Colon (tissue), 2 donors: ENCODE measurements around the gene COP1.
A peak's percentile ranks its signal among the peaks of the same experiment; 100 is the strongest.
"Not testable (repeated sequence)": the region's sequence is repeated elsewhere in the genome, so short reads cannot be mapped to it uniquely, and the experiment has no call there.

Experiments
- FAIRE-seq: peaks from 2 replicates; lab custom pipeline; 2012; peaks lifted over from hg19 to GRCh38; lab: Jason Lieb, UNC
- donor health status: control.
- donor health status: control.

COP1 gene

DNA sequence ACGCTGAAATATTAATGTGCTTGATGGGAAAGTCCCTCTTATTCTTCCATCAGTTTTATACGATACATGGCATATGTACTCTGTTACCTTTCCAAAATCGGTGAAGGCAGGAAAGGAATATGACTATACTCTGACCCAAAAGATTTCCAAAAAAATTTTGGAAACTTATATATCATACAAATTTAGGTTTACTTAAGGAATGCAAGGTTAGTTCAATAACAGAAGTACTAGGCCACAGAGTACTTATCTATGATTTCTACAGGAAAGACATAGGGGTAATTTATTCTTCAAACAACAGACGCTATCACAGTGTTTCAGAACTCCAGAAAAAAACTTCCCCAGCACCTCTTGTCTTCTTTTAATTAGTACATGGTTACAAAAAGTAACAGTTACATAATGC is 84.8 kb downstream of the COP1 start:
- no peak for FAIRE-seq

DNA sequence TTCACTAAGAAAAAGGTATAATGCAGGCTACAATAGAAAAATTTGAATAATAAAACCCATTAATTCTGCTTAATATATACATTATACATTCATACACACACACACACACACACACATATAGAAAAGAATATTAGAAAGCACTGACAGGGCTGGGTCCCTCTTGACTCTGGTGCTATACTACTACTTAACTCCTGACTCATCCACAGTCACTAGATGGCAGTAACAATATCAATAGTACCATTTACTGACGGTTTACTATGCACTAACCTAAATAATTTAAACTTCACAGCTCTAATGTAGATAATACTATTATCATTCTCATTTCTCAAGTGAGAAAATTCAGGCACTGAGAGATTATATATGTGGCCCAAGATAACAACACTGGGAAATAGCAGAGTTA is 87.5 kb downstream of the COP1 start:
- FAIRE-seq: no peak

DNA sequence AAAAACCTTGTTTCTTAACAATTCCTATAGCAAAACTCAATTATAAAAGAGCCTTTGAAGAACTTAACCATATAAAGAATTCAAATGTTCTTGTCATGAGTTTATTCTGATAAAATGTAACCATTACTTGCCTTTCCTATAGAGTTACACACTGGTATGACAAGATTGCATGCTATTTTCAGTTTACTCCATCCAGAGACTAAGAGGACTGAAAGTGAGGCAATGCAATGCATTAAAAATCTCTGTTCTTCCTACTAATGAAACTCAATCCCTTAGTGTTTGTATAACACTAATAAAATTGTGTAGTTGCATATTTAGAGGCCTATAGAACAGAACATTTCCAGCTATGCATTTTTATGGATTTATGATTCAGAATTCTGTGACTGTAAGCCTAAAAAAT is 88.1 kb downstream of the COP1 start:
- no peak for FAIRE-seq

GRCh38 chr1:176111835-176112234 is 95.3 kb downstream of the COP1 start:
- no peak for FAIRE-seq

- no peak for FAIRE-seq
These were observed 96.9 kb downstream of the COP1 start for GRCh38 chr1:176110203-176110602.

GRCh38 chr1:176102768-176103350 is 104.2 kb downstream of the COP1 start:
- FAIRE-seq: no peak

- FAIRE-seq: no peak
These were observed 105.0 kb downstream of the COP1 start for GRCh38 chr1:176101951-176102642.

DNA sequence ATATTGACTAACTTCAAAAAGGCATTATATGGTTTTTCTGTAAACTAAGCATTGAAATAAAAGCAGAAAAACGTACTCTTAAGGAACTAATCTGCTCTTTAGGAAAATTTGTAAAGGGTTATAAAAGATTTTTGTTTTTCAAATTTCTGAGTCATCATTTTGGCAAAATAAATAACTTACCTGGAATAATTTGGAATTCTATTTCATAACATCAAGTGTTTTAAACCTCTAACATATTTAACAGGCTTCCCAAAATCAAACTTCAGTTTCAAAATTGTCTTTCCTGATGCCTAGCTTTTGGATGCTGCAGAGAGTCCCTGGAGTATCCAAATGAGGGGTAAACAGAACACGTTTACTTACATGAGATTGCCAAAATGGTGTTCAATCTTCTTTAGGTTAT is 108.5 kb downstream of the COP1 start:
- no peak for FAIRE-seq

DNA sequence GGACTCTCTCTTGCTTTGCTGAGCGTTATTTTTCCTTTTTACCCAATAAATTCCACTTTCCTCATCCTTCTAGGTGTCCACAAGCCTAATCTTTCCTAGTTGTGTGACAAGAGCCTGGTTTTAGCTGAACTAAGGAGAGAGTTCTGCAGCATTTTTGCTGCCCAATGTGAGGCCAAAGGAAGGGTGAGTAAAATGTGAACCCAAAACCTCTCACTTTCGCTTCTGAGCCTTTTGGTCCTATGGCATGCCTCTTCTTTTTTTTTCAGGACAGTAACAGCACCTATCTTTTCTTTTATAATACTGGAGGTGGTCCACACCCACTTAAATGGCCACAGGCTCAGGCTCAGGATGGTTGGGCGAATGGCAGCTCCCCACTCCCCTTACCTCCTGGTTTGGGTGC is 111.1 kb downstream of the COP1 start:
- FAIRE-seq: no peak

GRCh38 chr1:176090766-176091165 is 116.3 kb downstream of the COP1 start:
- FAIRE-seq: no peak

GRCh38 chr1:176087746-176088145 is 119.3 kb downstream of the COP1 start:
- not testable (repeated sequence) for FAIRE-seq

- no peak for FAIRE-seq
These were observed 133.4 kb downstream of the COP1 start for GRCh38 chr1:176073524-176074157.

DNA sequence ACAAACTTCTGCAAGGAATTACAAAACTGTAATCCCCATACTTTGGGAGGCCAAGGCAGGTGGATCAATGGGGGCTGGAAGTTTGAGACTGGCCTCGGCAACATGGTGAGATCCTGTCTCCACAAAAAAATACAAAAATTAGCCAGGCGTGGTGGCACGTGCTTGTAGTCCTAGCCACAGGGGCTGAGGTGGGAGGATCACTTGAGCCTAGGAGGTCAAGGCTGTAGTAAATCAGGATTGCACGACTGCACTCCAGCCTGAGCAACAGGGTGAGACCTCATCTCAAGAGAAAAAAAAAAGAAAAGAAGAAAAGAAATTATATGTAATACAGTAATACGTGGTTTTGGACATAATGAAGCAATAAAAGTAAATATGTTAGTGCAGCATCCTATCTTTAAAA is 138.2 kb downstream of the COP1 start:
- no peak for FAIRE-seq

GRCh38 chr1:176068256-176068655 is 138.8 kb downstream of the COP1 start:
- FAIRE-seq: no peak

GRCh38 chr1:176066709-176067108 is 140.4 kb downstream of the COP1 start:
- FAIRE-seq: no peak

DNA sequence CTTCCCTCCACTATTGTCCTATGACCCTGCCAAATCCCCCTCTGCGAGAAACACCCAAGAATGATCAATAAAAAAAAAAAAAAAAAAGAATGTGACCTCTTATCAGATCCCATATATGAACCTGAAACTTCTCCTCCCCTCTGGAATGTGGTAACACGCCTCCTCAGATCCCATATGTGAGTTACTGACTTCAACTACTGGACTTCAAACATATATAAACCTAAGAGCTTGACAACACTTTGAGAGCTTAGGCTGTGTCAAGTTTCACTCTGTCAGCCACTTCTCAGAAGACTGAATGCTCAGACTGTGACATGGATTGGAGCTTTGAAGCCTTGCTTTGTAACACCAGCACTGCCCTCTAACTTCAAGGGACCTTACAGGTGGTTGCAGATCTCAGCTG is 148.4 kb downstream of the COP1 start:
- FAIRE-seq: no peak

DNA sequence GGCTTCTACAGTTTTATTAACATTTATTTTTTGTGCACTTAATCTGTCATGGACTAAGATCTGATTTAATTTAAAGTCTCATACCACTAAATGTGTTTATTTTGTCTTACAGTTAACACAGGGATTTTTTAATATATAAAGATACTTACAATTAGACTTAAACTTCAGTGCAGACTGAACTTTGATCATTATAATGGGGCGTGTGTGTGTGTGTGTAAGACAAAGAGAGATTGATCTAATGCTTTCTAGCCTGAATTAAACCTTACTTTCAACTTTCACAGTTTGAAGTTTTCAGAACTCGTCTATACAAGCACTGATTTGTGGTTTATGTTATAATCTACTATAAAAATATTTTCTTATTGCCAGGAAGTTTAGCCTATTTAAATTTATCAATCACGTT is 150.8 kb downstream of the COP1 start:
- no peak for FAIRE-seq

GRCh38 chr1:176055398-176055797 is 151.7 kb downstream of the COP1 start:
- FAIRE-seq: no peak

DNA sequence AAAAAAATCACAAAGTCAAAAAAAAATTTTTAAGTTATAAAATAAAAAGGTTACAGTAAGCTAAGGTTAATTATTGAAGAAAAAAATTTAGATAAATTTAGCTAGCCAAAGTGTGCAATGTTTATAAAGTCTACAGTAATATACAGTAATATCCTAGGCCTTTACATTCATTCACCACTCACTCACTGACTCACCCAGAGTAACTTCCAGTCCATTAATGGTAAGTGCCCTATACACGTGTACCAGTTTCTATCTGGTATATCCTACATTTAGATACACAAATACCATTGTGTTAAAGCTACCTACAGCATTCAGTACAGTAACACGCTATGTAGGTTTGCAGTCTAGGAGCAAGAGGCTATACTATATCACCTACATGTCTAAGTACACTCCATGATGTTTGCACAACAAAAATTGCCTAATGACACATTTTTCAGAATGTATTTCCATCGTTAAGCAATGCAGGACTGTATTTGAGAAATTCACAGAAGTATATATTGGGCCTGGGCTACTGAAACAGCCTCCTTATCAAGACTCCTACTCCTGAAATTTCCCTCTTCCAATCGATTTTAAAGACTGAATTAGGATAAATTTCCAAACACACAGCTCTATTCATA is 155.1 kb downstream of the COP1 start:
- peak; percentile 24 for FAIRE-seq

DNA sequence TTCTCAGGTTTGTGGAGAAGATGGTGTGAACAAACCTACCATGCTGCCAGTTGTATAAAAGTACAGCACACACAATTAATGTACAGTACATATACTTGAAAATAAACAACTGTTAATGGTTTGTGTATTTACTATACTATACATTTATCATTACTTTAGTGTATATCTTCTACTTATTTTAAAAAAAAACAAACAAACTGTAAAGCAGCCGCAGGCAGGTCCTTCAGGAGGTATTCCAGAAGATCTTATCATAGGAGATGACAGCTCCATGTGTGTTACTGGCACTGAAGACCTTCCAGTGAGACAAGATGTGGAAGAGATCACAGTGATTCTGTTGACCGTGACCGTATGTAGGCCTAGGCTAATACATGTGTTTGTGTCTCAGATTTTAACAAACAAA is 155.7 kb downstream of the COP1 start:
- no peak for FAIRE-seq

- FAIRE-seq: no peak
These were observed 157.5 kb downstream of the COP1 start for GRCh38 chr1:176049582-176049981.

DNA sequence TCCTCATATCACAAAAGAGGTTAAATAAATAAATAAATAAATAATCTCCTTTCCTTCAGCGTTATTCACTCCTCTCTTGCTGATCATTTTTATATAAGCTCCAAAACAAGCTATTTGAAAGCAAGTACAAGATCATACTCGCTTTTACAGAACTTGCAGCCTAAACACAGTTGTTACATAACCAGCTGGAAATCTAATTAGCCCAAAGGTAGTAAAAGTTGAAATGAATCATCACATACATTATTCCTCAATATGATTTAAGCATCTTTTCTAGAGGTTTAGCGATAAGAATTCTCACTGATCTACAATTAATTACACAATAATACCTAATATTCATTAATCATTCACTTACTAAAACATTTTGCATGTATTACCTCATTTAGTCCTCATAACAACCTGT is 160.2 kb downstream of the COP1 start:
- FAIRE-seq: no peak

DNA sequence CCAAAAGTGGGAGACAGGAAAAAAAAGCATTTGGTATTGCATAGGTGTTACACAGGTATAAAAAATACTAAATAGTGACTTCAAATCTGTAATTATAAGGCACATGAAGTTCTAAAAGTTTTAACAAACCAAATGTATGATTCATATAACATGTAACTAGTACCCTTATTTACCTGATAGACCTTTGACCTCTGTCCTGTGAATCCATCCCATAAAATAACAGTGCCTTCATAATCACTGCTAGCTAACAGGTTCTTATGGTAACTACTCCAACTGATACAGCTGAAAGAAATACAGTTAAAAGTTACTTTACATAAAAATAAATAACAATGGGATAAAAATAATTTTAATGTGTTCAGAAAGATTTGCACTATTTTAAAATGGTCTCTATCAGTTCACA is 163.5 kb downstream of the COP1 start:
- no peak for FAIRE-seq
